Stimulated activated CD4-positive, alpha-beta T cell treated with anti-CD3 and anti-CD28 coated beads, Interleukin-4, amount 100 ng/mL, for 1 hour (primary cell): ENCODE measurements around the gene MITF.

ENCODE experiments used
- DNase-seq: peaks from one replicate; pipeline ENCODE4 v3.0.0-alpha.2; 2020

MITF gene, protein sequence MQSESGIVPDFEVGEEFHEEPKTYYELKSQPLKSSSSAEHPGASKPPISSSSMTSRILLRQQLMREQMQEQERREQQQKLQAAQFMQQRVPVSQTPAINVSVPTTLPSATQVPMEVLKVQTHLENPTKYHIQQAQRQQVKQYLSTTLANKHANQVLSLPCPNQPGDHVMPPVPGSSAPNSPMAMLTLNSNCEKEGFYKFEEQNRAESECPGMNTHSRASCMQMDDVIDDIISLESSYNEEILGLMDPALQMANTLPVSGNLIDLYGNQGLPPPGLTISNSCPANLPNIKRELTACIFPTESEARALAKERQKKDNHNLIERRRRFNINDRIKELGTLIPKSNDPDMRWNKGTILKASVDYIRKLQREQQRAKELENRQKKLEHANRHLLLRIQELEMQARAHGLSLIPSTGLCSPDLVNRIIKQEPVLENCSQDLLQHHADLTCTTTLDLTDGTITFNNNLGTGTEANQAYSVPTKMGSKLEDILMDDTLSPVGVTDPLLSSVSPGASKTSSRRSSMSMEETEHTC

DNA sequence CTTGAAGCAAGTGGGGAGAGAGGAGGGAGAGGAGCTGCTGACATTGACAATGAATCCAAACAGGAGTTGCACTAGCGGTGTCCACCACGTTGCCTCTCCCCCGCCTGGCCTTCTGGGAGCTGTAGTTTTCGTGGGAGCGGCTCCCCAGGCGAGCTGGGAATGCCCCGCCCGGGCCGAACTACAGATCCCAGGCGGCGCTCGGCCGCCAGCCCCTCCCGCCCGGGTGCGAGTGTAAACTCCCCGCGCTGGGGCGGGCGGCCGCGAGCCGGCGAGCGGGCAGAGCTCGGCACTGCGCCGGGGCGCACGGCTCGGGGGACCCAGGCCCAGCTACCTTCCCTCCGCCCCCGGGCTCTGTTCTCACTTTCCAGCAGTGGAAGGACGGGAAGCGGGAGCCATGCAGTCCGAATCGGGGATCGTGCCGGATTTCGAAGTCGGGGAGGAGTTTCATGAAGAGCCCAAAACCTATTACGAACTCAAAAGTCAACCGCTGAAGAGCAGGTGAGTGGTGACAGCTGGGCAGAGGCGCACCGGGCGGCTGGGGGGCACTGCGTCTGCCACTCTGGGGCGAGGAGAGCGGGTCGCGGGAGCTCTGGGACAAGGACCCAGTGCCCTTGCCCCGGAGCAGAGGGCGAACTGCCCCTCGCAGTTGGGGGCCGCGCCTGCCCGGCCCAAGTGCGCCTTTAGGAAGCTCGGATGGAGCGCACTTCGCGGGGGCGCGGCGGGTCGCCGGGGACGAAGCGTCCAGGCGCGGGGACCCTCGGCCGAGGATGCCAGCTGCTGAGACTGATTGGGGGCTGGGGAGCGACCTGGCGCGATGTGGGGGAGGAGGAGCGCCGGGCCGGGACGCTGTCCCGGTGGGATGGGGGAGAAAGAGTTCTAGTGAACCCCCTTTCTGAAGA, at the start of gene MITF:
Gene MITF, plus strand, starts transcription at position 261 of the 899 bp plus-strand sequence. Its CDS starts 134 bp downstream, at position 395.
- peak; percentile 3 for DNase-seq

DNA sequence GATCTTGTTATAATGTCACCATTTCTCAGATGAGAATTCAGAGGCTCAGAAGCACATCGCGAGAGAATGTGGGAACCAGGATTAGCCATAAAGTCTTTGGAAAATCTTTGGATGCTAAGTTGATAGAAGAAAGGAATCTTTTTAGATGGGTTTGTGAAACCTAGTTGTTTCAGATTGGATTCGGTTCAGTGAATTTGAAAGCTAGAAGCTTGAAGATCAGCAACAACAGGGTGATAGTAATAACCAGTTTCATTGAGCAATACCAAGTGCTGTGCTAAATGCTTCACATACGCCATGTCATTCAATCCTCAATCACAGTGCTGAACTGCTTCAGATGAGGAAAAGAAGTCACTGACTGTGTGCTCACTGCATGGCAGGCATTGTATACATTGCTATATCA, 47.4 kb upstream of the MITF start:
- DNase-seq: no peak

DNA sequence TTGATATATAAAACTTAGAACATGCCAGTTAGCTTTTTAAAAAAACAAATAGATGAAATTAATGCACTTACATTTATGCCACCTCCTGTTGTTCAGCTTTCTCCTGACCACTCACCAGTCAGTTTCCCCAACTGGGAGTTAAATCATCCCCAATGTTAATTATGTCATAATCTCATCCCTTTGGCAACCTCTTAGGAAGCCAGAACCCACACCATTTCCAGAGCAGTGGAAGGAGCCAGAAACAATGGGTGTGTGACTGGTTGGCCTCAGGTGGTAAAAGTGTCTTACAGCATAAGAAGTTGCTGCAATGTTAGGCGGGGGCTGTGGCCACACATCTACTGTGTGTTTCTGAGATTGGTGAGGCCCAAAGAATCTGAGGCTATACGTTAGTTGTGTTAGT, 46.5 kb upstream of the MITF start:
- DNase-seq: no peak

DNA sequence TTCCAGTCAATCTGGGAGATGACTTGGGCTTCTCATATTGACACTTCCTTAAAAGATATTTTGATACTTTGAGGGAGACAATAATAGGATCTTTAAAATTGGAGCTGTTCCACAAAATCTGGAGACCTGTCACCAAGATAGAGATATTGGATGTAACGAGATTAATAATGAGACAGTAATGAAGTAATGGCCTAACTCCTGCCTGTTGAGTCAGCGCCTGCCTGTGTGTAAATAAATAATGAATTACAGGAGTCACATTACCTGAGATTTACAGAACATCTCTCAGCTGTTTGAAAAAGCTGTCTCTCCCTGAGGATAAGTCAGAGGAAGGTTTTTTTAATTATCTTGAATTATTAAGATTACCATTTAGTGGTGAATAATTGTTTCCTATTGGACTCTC, 43.8 kb upstream of the MITF start:
- DNase-seq: no peak

DNA sequence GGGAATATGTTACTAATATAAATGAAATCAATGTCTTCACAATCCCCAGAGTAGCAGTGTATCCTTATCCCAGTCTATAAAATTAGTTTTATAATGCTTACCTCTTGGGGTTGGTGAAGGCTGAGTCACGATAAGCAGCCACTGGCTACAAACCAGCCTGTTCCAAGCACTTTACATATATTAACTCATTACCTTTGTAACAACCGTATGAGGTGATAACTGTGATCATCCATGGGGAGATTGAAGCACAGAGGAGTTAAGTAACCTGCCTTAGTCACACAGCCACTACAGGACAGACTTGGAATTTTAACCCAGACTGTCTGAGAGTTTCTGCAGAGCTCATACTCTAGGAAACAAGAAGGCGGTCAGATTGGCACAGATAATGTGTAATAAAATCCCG, 43.3 kb upstream of the MITF start:
- DNase-seq: no peak

DNA sequence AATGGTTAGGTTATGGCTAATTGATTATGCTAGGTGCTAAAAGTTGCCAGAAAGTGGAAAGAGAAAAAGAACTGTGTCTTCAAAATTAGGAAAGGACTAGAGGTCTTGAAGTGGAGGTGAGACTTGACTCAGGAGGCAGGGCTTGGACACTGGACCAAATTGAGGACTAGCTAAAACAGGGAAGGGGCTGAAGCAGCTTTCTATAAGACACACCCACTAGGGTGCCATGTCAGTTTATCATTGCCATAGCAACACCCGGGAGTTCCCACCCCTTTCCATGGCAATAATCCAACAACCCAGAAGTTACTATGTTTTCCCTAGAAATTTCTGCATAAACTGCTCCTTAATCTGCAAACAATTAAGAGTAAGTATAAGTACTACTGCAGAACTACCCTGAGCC, 42.9 kb upstream of the MITF start:
- DNase-seq: no peak

DNA sequence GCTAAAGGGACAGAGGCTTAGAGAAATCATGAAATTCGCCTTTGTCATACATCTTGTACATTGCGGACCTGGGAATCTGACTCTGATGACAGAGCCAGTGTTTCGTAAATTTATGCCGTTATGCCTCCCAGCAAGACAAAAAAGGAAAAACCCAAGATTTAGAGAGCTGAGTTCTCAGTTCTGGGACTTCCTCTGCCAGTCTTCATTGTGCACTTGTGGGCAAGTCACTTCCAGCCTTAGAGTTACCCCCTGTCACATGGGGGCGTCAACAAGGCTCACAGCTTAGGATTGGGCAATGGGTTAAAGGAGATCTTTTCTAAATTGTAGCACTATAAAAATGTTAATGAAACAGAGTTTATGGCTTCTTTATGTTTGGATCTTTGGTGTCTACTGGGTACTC, 41.9 kb upstream of the MITF start:
- DNase-seq: no peak

DNA sequence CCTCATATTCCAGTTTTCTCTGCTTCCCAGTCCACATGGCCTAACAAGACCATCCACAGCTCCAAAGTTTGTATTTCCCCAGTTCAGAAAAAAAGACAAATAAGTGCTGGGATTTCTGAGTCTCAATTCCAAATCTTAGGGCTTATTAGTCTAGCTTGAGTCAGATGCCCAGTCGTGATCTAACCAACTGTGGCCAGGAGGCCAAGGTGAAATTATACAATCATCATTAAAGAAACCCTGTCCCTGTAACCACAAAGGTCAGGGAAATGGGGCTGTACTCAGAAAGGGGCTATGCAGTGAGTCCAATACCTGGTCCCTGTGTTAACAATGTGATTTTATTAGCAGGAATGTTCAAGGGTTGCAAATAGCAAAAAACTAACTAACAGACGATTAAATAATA, 40.5 kb upstream of the MITF start:
- DNase-seq: no peak

DNA sequence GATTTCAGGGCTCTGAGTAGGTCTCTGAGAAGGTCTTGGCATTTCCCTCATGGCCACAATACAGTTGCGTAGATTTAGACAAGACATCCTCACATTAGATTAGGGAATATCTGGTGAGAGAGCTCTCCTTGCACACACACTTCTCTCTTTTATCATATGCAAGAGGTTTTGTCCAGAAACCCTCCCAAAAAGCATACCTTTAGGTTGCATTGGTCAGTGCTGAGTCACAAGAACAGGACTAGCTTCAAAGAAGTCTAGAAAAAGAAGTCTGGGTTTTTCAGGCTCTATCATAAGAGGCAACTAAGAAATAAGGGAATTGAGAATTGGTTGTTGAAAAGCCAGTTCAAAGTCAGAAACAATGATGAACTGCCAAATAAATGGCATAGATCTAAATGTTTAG, 40.1 kb upstream of the MITF start:
- DNase-seq: no peak

DNA sequence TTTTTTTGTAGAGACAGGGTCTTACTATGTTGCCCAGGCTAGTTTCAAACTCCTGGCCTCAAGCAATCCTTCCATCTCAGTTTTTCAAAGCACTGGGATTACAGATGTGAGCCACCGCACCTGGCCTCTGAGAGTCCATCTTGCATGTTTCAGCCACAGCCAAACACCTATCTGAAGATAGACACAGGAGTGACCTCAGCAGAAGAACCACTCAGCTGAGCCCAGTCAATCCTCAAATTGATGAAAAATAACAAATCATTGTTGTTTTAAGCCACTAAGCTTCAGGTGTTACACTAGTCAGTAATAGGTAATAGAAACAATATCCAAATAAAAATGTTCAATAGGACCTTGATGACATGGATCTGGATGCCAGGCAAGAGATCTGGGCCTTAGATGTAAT, 38.3 kb upstream of the MITF start:
- no peak for DNase-seq

DNA sequence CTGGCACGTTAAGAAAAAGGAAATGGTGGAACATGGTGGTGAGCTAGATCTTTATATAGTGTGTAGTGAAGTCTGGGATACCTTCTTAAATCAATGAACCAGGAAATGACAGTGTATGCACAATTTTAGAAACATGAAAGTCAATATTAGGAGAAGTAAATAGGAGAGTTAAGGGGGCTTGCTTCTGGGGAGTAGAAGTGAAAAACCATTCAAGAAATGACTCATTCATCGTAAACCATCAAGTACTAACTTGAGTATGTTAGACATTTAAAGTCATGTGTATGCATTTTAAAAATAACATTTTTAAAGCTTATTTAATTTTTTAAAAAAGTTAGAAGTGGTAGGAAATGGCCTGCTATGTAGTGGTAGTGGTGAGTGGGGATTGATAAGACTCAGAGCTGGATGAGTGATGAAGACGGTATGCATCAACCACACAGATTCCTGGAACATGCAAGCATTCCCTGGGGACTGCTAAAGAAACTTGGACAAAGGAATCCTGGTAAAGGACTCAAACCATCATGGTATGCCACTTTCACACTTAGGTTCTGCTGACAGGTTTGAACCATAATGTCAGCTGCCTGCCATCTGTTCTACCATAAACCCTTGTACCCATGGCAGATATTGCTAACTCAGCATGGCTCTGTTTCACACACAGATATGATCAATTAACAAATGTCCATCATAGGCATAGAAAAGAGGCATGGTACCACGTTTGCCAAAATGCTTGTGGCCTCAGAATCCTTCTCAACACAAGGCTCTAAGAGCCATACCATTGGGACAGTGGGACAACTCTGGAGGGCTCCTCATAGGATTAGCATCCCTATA, 28.9 kb upstream of the MITF start:
- DNase-seq: no peak

DNA sequence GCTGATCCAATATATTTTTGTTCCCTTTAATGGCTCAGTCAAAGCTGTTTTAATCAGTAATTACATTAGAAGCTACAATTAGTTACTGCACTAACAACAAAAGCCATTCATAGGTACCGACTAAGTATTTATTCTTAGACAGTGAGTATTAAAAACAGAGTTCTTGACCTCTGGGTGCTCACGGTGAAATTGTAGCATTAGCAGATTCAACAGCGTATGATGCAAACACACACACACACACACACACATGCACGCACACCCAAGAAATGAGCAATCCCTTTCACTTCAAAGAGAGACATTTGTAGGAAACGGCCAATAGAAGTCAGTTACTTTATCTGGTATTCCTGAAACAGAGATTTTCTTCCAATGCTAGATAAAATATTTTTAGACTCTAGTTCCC, 27.0 kb upstream of the MITF start:
- no peak for DNase-seq

DNA sequence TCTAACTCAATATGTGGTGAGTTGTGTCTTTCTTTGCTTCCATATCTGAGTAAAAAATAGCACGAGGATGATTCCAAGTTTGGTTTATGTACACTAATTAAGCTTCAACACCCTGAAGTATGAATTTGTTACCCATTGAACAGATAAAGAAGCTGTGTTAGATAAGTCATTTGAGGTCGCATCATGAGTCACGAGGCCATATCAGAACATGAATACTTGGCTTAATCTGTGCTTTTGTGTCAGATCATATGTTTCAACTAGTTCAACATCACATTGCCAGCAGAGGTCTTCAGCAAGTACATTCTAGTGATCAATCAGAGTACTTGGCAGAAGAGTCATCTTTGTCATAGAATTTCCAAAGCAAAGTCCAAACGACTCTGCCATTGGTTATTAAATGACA, 26.3 kb upstream of the MITF start:
- DNase-seq: no peak

DNA sequence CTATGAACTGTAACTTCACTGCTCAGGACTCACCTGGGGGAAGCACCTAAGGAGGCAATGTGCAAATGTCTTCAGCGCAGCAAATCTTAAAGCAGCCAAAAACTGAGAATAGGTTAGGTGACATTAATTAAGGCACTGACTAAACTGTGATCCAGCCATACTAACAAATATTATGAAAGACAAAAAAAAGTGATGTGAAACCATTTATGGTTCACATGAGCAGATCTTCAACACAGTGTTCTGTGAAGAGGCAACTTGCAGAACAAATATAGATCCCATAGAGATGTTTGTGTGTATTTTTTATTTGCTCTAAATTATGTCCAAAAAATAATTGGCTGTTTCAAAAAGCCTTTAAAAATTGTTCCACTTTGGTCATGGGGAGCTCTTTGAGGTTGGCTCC, 24.1 kb upstream of the MITF start:
- DNase-seq: no peak

DNA sequence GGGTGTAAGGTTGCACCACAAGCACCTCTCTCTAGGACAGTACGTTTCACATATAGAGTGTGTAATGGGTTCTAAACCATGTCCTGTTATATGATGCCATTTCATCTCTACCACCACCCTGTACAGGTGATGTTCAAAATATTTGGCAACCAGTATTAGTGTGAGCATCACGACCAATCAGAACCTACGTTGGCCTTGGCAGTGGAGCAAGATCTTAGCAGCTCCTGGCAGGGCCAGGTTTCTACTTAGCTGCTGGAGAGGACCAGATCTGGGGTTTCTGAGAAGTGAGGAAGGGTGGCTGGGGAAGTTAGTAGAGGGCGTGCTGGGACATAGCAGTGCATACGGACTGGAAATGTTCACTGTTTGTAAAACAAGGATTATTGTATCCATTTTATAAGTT, 23.1 kb upstream of the MITF start:
- DNase-seq: no peak

DNA sequence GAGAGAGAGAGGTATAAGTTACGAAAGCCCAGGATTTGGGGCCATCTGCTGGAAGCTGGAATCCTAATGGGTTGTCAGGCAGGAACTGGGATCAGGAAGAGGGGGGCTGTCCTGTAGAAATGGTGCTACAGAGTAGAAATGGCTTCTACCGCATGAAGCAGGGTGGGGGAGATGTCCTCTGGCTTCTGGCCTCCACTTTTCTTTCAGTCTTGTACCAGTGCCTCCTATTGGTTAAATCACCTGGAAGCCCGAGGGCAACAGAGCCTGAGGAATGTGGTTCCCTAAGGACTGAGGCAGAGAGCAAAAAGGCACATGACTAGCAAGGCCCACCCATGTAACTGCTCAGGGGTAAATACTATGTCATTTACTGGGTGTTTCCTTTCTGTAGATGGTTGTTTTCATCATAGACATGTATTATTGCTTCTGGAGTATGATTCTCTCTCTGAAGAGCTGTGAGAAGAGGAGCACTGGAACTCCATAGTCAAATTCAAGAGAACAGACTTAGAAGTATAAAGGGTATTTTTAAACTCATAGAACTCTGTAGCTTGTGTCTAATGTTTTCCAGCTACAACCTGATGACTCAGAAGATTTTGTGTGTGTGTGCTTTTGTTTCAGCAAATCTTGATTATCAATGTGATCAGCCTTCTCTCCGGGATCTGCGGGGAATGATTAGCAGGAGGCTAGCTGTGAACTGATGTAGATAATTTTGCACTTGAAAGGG, 20.2 kb upstream of the MITF start:
- DNase-seq: no peak

DNA sequence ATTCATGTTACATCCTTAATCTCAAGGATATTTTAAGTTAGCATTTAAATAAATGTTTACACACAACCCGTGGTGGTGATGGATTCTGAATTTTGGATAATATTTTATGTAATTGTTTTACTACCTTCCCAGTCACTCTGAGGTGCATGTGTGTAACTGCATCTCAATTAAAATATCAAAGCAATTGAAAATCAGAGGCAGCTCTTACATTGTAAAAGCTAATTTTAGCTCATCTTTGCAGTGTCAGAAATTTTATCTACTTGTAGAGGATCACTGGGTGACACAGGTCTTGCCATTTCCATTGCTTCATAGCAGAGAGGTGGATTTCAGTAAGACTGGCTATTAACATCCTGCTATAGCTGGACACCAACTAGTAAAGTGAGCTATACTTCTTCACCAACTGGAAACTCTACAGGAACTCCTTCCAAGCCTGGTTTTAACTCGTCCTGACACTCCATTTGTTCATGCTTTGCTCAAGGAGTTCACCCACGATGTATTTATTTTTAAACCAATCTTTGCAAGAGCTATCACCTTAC, 19.6 kb upstream of the MITF start:
- no peak for DNase-seq

DNA sequence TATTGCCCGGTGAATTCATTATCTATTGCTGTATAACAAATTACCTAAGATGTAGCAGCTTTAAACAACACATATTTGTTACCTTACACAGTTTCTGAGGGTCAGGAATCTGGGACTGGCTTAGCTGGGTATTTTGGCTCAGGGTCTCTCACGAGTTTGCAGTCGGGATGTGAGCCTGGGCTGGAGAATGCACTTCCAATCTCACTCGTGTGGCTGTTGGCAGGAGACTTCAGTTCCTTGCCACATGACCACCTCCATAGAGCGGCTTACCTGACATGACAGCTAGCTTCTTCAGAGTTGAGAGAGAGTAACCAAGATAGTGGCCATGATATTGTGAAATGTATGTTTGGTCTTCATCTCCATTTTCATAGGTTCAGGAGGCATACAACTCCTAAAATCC, 18.4 kb upstream of the MITF start:
- DNase-seq: no peak

DNA sequence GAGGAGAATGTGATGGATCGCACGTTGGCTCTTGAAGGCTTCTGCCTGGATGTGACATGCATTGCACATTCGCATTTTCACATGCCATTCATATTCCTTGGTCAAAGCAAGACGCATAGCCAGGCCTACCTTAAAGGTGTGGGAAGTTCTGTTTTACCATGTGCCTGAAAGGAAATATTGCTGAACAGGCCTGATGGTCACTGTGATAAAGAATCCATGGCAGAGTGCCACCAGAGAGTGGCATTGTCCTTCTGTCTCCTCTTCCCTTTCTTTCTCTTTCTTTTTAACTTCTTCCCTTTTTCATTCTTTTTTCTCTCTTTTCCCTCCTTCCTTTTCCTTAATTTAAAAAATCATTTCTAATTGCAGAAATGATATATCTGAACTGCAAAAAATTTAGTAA, 15.9 kb upstream of the MITF start:
- no peak for DNase-seq

DNA sequence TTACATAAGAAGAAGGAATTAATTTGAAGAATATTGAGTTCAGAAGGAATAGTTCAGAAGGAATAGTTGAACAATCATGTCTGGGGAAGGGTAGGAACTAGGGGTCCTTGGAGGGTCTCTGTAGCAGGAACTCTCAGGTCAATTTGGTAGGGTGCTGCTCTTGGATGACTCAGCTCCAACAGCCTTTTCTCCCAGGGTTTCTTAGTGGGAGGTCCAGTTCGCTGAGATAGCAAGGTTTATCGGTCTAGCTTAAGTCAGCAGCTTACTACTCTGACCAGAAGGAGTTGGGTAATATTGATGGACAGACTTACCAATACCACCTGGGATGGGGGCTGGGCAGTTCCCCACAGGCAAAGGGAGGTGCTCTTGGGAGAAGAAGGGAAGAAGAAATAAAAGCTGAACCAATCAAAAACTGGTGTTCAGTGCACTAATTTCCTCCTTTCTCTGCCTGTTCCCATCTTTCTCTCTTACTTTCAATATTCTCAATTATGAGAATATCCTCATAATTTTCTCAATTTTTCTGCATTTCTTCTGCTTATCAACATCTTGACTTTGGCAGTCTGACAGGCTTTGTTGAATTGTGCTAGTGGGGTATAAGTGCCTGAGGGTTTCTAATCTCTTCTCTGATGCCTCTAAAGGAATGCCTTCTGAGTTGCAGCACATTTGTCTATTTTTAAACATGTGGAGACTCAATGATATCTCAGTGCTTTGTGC, 14.4 kb upstream of the MITF start:
- DNase-seq: no peak

DNA sequence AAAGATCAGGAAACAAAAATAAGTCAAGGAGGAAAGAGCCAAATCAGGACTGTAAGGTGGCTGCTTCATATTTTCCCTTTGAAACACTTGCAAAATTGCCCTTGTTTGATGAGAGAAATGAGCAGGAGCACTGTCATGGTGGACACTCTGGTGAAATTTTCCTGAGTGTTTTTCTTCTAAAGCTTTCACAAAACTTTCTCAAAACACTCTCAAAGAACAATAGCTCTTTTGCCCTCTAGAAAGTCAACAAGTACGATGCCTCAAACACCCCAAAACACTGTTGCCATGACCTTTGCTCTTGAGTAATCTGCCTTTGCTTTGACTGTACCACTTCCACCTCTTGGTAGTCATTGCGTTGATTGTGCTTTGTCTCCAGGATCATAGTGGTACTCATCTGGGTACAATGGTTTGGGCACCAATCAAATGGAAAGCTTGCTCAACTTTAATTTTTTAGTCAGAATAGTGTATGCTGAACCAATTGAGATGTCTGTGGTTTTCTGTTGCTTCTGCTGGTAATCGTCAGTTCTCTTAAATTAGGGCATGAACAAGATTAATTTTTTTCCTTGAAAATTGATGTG, 13.2 kb upstream of the MITF start:
- DNase-seq: no peak
